HFF-Myc (cell line): Measurements from ENCODE around the gene EBF4.
A peak's percentile ranks its signal among the peaks of the same experiment; 100 is the strongest.

Experiments used
- DNase-seq: peaks from one replicate; pipeline ENCODE4 v3.0.0-alpha.2; 2011; ENCODE audit warnings: low read depth; ENCODE audit errors: extremely low read depth
- H3K4me3 ChIP-seq: replicated peaks from 2 replicates; pipeline ENCODE4 v1.5.1; 2011; ENCODE audit warnings: low read depth, mild to moderate bottlenecking, control low read depth, low read length
- CTCF ChIP-seq: IDR thresholded peaks from 2 replicates; pipeline ENCODE4 v1.5.1; 2012; ENCODE audit warnings: mild to moderate bottlenecking, low read depth, low read length, control low read depth; ENCODE audit errors: missing control alignments

Gene EBF4

GRCh38 chr20:2658414-2659354 lies 33.9 kb upstream of the EBF4 start:
- DNase-seq, result peak; percentile 52
- H3K4me3 ChIP-seq, result no peak overlapping the region
- no peak for TF ChIP-seq CTCF

- no peak for TF ChIP-seq CTCF
- H3K4me3 ChIP-seq, result no peak overlapping the region
- DNase-seq, result no peak
Observed at GRCh38 chr20:2659547-2659946, 33.0 kb upstream of the EBF4 start.

- H3K4me3 ChIP-seq, result peak overlapping the region; percentile 100
- TF ChIP-seq CTCF, result no peak
- no peak for DNase-seq
Observed at GRCh38 chr20:2663364-2663886, 29.2 kb upstream of the EBF4 start.

DNA sequence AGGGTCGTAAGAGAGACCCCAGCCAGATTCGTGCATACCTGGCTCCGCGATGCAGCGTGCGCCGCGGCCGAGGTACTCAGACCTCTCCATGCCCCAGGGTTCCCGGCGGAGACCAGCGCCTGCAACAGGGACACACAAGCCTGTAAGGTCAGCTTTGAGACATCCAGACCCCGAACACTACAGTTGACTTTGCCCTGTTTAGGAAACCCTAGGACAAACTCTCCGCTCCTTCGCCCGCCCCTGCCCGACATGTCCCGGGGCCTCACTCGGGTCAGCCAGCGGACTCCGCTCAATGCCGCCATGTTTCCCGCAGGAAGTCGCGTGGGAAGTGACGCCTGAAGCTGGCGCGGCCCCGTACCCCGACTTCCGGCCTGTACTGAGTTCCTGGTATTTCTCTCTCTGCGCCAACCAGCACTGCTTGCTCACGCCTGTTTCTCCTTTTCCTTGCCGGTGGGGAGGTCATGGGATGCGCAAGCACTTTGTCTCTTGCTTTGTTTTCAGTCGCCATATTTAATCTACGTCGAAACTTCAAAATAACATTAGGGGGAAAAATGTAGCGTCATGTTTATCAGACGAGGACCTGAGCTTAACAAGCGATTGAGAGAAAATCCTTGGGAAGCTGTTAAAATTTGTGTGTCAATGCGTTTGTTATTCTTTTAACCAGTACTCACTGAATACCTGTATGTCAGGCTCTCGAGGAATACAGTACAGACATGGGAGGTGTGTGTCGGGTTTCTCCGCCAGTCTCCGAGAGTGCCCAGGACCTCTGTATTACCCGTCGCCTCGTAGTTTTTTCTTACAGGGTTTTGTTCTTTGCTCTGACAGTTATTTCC lies 28.5 kb upstream of the EBF4 start, which contains the start of gene IDH3B:
TSS of gene IDH3B (minus strand) at position 330 of the 833 bp plus-strand sequence. CDS start at position 302, 28 bp downstream.
- no peak for TF ChIP-seq CTCF
- peak within 1 kb of the TSS; percentile 100 for H3K4me3 ChIP-seq
- peak; percentile 80 for DNase-seq

GRCh38 chr20:2671977-2672376 lies 20.6 kb upstream of the EBF4 start:
- peak; percentile 42 for TF ChIP-seq CTCF
- no peak overlapping the region for H3K4me3 ChIP-seq
- DNase-seq, result no peak

- TF ChIP-seq CTCF, result no peak
- DNase-seq, result no peak
- H3K4me3 ChIP-seq, result no peak overlapping the region
Observed at GRCh38 chr20:2672446-2672845, 20.1 kb upstream of the EBF4 start.
